Endodermal cell (in vitro differentiated cells): ENCODE results near the gene WDFY3. TPM values are rescaled to one million over a fixed set of nuclear protein-coding genes. Genes with fewer than 3 reads are reported as not detected.

Source experiments
- DNase-seq: peaks from one replicate; pipeline ENCODE4 v3.0.0-alpha.2; 2017
- H3K27ac ChIP-seq: 2 replicates; pipeline ENCODE4 v1.5.1; 2013; ENCODE audit warnings: mild to moderate bottlenecking, low read depth, low read length, moderate library complexity
- H3K27me3 ChIP-seq: 2 replicates; pipeline ENCODE4 v1.6.1; 2013; ENCODE audit warnings: mild to moderate bottlenecking, low read length, moderate library complexity; ENCODE audit not compliant: insufficient read depth, control insufficient read depth, poor library complexity, severe bottlenecking
- H3K36me3 ChIP-seq: 2 replicates; pipeline ENCODE4 v1.7.0; 2013; ENCODE audit warnings: mild to moderate bottlenecking, low read length, moderate library complexity; ENCODE audit not compliant: control insufficient read depth, insufficient read depth
- H3K4me1 ChIP-seq: one replicate; pipeline ENCODE4 v1.7.0; 2013; ENCODE audit warnings: low read length; ENCODE audit not compliant: control insufficient read depth, insufficient read depth
- H3K4me3 ChIP-seq: 2 replicates; pipeline ENCODE4 v1.5.1; 2013; ENCODE audit warnings: mild to moderate bottlenecking, low read length, moderate library complexity
- H3K9ac ChIP-seq: 2 replicates; pipeline ENCODE4 v1.6.1; 2013; ENCODE audit warnings: mild to moderate bottlenecking, low read length, moderate library complexity; ENCODE audit not compliant: poor library complexity, severe bottlenecking; ENCODE audit errors: extremely low read depth
- H3K9me3 ChIP-seq: 2 replicates; pipeline ENCODE4 v1.6.1; 2013; ENCODE audit warnings: mild to moderate bottlenecking, low read length, moderate library complexity; ENCODE audit not compliant: control insufficient read depth
- H3K27ac Mint-ChIP-seq: 2 replicates; pipeline ENCODE4 v1.8.0; 2020; ENCODE audit warnings: mixed read lengths
- H3K27me3 Mint-ChIP-seq: 2 replicates; pipeline ENCODE4 v1.8.0; 2021; ENCODE audit warnings: mild to moderate bottlenecking, mixed read lengths; ENCODE audit not compliant: insufficient read depth
- H3K36me3 Mint-ChIP-seq: 2 replicates; pipeline ENCODE4 v1.8.0; 2020; ENCODE audit warnings: low read depth, mixed read lengths
- H3K4me1 Mint-ChIP-seq: 2 replicates; pipeline ENCODE4 v1.8.0; 2020; ENCODE audit warnings: mixed read lengths
- H3K4me3 Mint-ChIP-seq: 2 replicates; pipeline ENCODE4 v1.8.0; 2020; ENCODE audit warnings: mild to moderate bottlenecking, moderate library complexity, mixed read lengths
- H3K9me3 Mint-ChIP-seq: 2 replicates; pipeline ENCODE4 v1.8.0; 2020; ENCODE audit warnings: mild to moderate bottlenecking, mixed read lengths
- CTCF ChIP-seq: fragments of 200-600 bp; sonication (generic); conservative IDR thresholded peaks from 2 replicates; pipeline ENCODE4 v1.5.0; 2021; ENCODE audit warnings: antibody characterized with exemption, mild to moderate bottlenecking
- WGBS, 2 experiments: methylation state at CpG; one replicate each; pipeline versions ENCODE4 v1.1.5 to v1.1.7; 2013; ENCODE audit warnings: missing lambda C conversion rate in 2 of 2, mixed read lengths in 1 of 2; ENCODE audit not compliant: insufficient coverage in 1 of 2, insufficient read length in 1 of 2; 5-methylcytosine and 5-hydroxymethylcytosine counted together
- total RNA-seq, 2 donors: library from RNA; stranded (reverse); fragmentation: NEBNext Ultra II Directional in 1 of 2; extraction: Animal tissue kit (Norgen Biotek cat#: 25700) in 1 of 2; gene quantifications; 2 replicates in 1 of 2; 3 replicates in 1 of 2; pipeline ENCODE4 v1.2.1, GENCODE V29; 2021

Gene WDFY3
- total RNA-seq, 2 donors from 2014 or later = 91.1 to 103 TPM

DNA sequence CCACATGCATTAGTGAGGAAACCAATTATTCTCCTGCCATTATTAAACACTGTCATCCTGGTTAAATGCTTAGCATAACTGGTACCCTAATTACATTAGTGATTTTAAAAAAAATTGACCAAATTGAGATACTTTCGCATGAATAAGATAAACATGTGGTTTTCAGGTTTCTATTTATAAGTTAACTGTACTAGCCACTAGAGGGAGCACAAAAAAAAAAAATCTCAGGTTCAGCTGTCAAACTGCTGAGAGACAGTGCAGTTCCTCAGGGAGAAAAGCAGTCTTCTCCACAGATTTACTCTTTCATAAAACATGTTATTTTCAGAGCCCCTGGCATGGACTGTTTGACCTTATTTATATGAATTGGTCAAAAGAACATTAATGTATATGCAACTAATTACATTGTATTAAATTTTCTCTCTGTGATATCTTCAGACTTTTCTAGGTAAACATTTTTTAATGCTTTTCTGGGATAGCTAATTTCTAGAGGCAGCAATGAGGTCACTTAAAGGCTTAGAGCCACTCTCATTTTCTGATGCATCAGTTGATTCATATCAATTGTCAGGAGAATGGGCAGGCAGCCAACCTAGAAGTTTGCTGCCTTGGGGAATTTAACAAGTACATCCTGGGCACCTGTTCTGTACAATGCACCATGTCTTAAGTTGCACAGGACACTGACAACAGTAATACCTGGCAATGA lies 216.1 kb downstream of the WDFY3 start:
- peaks cover 60% of the 10 kb centered on the region for H3K36me3 Mint-ChIP-seq
- Histone ChIP-seq H3K9ac (no peak overlapping the region), H3K4me3 (no peak overlapping the region), H3K27me3 (no peaks in the 10 kb centered on the region), H3K27ac (no peak overlapping the region), H3K9me3 (no peaks in the 10 kb centered on the region), H3K4me1 (no peaks in the 10 kb centered on the region), H3K36me3 (peaks cover 97% of the 10 kb centered on the region)
- H3K4me3 Mint-ChIP-seq = no peak overlapping the region
- H3K9me3 Mint-ChIP-seq = no peaks in the 10 kb centered on the region
- WGBS, 2 experiments = 79% methylated on average over 1 of the region's 1 CpG; no CpG with 5 or more reads in 1 of the 2 experiments
- H3K27me3 Mint-ChIP-seq = no peaks in the 10 kb centered on the region
- TF ChIP-seq CTCF = peak; percentile 85
- H3K4me1 Mint-ChIP-seq = no peaks in the 10 kb centered on the region
- H3K27ac Mint-ChIP-seq = no peak overlapping the region
- DNase-seq = no peak

- no peak overlapping the region for H3K27ac Mint-ChIP-seq
- no peak for TF ChIP-seq CTCF
- H3K36me3 Mint-ChIP-seq = peaks cover 54% of the 10 kb centered on the region
- no peak overlapping the region for H3K4me3 ChIP-seq
- DNase-seq = no peak
- H3K27me3 Mint-ChIP-seq = no peaks in the 10 kb centered on the region
- peaks cover 9% of the 10 kb centered on the region for H3K4me1 Mint-ChIP-seq
- H3K4me3 Mint-ChIP-seq = no peak overlapping the region
- 96% methylated on average over 2 of the region's 2 CpGs; no CpG with 5 or more reads in 1 of the 2 experiments for WGBS, 2 experiments
- H3K9me3 ChIP-seq = no peaks in the 10 kb centered on the region
- no peaks in the 10 kb centered on the region for H3K9me3 Mint-ChIP-seq
- H3K27me3 ChIP-seq = no peaks in the 10 kb centered on the region
- H3K9ac ChIP-seq = no peak overlapping the region
- H3K4me1 ChIP-seq = peaks cover 4% of the 10 kb centered on the region
- no peak overlapping the region for H3K27ac ChIP-seq
- peaks cover 85% of the 10 kb centered on the region for H3K36me3 ChIP-seq
These were observed 226.4 kb downstream of the WDFY3 start for GRCh38 chr4:84740057-84740456.

GRCh38 chr4:84738622-84739021 lies 227.9 kb downstream of the WDFY3 start:
- H3K36me3 ChIP-seq = peaks cover 93% of the 10 kb centered on the region
- no peak overlapping the region for H3K9ac ChIP-seq
- H3K4me3 ChIP-seq = no peak overlapping the region
- TF ChIP-seq CTCF = no peak
- Mint-ChIP-seq H3K36me3 (peaks cover 56% of the 10 kb centered on the region), H3K4me3 (no peak overlapping the region), H3K9me3 (no peaks in the 10 kb centered on the region), H3K27me3 (no peaks in the 10 kb centered on the region), H3K4me1 (peaks cover 9% of the 10 kb centered on the region), H3K27ac (no peak overlapping the region)
- H3K27ac ChIP-seq = no peak overlapping the region
- H3K9me3 ChIP-seq = no peaks in the 10 kb centered on the region
- H3K4me1 ChIP-seq = peaks cover 4% of the 10 kb centered on the region
- no peaks in the 10 kb centered on the region for H3K27me3 ChIP-seq
- DNase-seq = no peak
